Activated T-helper 9 cell treated with anti-CD3 and anti-CD28 coated beads, Interleukin-2, amount 50 U/mL, for 16 hours (primary cell): ENCODE data around the gene XRCC4.
A peak's percentile ranks its signal among the peaks of the same experiment; 100 is the strongest.
"Not testable (repeated sequence)": the region's sequence is repeated elsewhere in the genome, so short reads cannot be mapped to it uniquely, and the experiment has no call there.

Experiments
- DNase-seq: peaks from one replicate; pipeline ENCODE4 v3.0.0-alpha.2; 2020; ENCODE audit warnings: low read depth

The XRCC4 gene

DNA sequence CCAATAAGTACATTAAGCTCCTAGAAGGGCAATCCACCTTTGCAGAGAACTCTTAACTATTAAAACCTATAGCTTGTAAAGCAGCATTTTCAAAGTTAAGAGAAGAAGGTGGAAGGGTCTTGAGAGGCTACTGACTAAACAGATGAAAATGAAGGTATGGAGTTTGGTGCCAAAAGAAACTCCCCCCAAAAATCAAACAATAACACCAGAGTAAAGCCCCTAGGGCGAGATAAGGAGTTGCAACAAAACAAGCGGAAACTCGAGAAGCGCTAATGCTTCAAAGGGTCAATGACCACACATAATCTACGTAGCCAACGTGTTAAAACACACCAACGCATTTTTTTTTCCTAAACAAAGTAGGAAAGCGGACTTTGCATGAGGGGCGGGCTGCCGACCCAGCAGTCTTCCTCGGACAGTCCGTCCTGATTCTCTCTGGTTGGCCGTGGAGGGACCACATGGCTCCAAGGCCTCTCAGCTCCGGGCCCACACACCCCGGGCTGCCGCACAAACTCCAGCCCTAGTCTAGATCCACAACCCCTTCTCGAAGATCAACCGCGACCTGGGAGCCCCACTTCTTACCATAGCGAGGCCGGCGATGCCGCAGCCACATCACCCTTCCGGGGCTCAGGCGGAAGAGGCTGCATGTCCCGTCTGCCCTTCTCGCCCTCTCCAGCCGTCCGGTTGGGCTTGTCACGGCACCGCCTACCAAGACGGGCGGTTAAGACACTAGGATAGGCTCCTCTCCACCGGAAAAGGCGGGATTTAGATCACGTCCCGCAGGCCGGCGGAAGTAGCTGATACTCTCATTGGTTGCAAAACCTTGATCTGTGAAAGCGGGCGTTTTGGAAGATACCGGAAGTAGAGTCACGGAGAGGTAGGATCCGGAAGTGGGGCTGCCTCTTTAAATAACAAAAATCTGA, at the start of gene XRCC4, which contains the start of gene TMEM167A:
Gene XRCC4, plus strand, starts transcription at position 806 of the 920 bp plus-strand sequence. CDS start 27,373 bp downstream, outside the sequence.
Gene TMEM167A, minus strand, starts transcription at position 653 of the 920 bp plus-strand sequence. Its CDS starts 71 bp downstream, at position 582.
- DNase-seq, result peak; percentile 88

DNA sequence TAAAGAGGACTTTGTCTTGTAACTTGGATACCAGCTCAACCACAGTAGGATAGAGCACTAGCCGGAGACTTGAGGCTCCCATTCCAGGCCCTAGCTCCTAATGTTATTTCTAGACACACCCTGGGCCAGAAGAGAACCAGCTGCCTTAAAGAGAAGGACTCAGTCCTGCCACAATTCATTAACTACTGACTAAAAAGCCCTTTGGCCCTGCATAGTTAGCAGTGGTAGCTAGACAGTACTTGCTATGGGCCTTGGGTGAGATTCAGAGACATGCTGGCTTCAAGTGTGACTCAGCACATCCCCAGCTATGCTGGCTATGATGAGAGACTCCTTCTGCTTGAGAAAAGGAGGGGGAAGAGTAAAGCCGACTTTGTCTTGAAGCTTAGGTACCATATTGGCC, 47.4 kb upstream of the XRCC4 start:
- no peak for DNase-seq

DNA sequence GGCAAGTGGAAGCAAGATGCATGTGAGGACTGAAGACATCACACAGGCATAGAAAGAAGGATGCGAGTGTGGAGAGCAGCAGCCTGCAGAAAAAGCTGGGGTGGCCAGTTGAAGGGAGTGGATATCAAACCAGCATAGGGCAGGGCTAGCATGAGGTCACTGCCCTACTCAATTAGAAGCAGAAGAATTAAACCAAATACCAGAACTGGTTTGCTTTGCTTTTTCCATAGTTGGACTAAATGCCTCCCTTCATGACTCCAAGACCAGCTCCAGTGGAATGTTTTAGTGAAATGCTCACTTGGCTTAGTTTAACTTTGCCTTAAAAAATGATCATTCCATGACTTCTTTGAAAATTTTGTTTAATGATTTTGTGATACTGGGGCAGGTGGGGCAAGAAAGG, 46.0 kb upstream of the XRCC4 start:
- DNase-seq, result no peak

DNA sequence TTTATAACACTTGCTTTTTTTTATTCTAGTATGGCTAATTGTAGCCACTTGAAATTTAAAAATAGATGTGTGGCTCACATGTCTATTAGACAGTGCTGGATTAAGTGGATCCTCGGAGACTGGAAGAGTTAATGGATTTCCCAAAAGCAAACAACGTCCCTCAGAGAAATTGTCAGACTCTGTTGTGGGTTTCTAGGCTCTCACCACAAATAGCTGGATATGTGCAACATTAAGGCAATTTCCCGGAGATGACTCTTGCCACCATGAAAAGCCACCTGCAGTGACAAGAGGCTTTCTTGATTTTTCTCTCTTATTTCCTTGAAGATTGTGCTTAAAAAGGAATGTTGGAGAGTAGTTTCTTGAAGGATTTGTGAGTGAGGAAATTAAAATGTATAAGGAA, 43.3 kb upstream of the XRCC4 start:
- no peak for DNase-seq

DNA sequence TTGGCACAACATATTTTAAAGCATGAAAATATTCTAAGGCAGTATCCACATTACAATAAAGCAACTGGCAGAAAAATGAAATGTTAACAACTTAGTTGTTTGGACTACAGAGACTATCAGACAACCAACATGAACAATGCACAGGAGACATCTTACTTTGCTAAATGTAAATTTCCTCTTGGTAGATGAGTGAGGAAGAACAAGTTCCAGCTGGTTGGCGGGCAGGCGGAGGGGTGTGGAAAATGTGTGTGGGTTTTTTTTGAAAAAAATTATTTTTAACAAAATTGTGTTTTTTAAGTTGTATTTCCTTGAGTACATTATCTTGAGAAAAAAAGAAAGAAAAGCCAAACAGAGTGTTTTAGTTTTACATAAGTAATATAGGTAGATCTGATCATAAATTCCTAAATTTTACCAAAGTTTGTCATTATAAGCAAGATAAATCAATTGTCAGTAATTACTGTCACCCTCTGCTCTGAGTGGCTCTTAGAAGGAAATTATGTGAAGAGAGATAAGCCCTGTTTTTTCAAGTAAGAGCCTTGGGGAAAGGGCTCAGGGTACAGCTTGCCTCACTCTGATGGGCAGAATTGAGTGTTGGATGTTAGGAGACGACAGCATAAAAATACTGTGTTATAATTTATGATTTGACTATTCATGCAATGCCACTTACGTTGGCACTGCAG, 42.7 kb upstream of the XRCC4 start:
- DNase-seq, result no peak

DNA sequence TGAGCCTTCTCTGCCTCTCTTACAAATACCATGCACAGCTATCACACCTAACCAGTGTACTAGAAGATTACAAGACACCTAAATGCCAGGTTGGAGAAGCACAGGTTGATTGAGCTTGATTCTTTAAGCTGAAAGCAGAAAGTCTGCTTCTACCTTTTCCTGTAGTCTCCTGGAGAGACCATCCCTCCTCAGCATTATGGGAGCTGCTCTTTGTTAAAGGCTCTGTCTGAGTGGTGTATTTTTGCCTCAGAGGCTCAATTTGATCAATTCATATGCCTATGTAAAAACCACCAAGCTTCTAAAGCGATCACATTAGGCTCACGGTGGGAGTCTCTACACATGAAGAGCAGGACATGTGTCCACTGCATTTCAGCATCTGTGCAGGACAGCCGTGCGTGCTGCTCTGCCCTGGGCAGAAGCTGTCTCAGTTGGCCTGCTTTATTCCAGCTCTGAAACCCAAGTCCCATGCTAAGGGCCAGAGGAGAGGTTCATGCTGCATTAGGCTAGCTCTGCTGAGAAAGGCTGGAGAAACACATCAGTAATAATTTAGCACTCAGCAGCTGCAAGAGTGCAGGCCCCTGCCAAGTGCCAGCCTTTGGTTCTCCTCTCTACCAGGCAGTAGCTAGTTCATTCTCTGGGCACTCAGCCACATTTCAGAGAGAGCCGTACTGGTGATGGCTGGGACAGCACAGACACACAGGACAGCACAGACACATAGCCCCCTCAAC, 41.8 kb upstream of the XRCC4 start:
- DNase-seq, result no peak

DNA sequence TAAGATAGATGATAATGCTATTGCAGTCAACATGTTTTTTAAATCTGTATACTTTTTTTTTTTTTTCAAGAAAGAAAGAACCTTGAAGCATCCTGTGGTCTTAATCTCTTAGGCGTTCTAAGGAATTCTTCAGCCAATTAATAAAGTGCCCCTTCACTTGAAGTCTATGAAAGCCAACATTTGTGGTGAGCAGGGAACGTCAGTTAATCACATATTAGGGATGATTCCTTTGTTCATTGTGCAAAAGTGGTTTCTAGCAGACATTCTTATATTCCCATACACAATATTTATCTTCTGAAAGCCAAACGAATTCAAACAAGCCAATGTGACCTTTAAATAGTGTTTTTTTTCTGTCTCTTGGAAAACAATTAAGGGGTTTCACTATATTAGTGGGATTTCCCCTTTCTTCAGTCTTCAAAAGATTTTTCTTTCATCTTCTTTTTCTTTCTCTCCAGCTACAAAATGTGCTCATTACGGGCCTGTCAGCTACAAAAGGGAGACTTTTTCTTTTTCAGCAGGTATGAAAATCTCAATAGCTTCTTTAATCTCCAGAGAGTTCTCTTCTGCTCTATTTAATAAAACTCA, 40.3 kb upstream of the XRCC4 start:
- DNase-seq, result no peak

DNA sequence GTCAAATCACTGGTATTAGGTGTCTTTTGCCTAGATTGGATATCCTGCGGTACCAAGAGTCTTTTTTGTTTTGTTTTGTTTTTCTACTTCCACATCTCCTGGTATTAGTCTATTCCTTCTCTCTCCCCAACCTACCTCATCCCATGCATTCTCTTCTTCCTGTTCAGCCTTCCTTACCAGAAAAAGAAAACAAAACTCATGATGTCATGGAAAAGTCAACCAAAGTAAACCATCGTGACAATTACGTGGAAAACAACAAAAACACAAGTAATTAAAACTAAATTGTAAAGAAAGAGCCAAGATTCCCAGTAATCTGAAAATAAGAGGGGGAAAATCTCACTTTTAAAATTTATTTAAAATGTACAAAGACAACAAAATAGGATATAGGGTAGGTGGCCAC, 38.4 kb upstream of the XRCC4 start:
- DNase-seq, result no peak

DNA sequence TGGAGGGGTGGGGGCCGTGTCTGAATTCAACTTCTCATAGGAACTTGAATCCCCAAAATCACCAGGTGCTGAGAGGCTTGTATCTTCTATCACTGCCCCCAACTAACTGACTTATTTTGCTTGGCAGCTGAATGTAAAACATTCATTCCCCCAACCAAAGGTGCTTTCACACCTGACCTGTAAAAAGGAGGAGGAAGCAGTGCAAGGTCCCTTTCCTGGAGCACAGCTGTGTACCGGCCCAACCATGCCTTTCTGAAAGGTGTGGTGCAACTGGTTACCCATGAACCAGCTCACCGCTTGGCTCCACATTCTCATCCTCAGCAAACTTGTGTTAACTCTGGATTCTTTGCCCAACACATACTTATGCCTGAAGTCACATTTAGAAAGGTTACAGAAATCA, 34.8 kb upstream of the XRCC4 start:
- no peak for DNase-seq

DNA sequence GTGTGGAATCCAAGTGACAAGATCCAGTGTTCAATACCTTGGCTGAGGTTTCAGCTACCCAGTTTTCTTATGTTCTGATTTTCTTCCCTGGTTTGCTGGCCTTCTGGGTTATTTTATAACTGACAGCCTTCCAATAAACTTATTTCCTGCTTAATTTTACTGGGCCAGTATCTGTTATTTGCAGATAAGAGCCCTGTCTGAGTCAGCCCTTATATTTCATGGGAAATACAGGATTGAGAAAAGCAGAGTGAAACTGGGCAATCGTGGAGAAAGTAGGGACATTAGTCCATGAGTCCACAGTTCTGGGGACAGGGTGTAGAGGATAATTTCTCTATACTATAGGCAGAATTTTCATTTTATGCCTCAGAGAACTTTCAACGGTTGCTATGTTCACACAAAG, 32.4 kb upstream of the XRCC4 start:
- no peak for DNase-seq

DNA sequence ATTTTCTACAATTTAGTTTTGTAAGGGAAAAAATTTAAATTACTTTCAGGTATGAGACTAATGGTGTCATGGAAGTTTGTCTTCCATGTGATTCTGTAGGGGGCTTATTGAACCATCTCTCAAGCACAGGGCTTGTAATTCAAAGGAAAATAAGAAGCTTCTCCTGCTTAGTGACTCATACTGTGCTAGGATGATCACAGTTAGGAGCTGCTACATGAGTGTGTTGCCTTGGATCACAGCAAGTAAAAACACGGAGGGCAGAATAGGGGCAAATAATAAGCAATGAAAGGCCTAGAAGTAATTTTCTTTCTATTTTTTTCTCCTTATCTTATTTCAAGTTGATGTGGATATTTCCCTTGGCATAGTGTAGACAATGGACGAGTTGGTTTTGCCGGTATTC, 29.1 kb upstream of the XRCC4 start:
- DNase-seq, result no peak

DNA sequence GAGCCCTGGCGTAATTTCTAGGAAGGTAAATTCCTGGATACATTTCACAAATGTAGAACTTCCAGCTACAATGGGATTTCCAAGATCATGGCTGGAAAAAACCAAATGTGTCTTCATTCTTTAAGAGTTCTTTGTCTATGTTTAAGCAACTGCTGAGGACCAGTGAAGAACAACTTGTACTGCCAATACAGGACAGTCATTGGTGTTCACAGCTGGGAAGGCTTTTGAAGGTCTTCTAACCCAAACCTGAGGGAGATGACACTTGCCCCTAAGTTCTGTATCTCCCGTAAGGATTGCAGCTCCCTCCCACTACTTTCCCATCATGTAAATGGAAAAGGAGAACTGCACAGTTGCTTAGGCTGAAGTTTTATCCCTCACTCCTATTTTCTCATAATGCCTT, 28.5 kb upstream of the XRCC4 start:
- DNase-seq, result no peak

DNA sequence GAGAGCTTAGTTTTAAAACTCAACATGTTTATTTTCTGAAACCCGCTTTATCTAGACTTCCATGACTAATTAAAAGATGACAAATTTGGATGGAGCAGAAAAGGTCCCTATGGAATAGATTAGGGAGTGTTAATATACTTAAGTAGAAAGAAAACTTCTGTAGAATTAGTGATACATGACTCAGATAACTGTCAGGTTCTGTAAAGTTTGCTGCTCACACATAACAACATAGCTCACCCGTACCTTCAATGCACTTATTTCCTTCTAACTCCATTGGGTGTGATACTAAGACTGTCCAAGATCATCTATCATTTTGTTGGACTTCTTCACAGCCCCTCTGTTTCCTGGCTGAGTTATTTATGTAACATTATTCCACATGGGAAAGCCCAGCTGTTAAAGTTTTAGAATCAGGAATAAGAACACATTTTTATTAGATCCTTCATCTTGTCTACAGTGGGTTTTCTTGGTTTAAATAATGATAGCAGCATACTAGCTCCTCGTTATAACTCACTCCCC, 27.9 kb upstream of the XRCC4 start:
- DNase-seq, result no peak

DNA sequence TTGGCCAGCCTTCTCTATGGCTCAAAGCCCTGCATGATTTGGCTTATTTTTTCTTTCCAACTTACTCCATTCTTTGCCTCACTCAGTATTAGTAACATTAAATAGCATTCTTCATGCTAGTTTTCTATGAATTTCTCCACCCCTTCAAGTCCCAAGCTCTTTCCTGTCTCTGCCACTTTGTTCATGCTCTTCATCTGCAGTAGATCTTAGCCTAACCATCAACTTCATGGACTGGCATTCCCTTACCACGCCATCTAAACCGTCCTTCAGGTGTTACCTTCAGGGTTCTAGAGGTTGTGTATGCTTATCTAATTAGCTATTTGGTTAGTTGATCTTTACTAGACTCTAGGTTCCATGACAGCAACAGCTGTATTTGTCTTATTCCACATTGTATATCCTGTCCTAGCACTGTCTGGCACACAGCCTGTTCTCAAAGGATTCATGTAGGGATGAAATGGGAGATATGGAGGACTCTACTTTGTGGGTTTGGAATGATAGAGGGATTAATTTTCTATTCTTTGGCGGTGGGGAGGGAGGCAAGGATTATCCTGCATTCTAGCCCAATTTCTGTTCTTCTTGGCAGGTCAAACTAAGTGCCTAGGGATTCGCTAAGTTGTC, 26.5 kb upstream of the XRCC4 start:
- DNase-seq, result no peak

DNA sequence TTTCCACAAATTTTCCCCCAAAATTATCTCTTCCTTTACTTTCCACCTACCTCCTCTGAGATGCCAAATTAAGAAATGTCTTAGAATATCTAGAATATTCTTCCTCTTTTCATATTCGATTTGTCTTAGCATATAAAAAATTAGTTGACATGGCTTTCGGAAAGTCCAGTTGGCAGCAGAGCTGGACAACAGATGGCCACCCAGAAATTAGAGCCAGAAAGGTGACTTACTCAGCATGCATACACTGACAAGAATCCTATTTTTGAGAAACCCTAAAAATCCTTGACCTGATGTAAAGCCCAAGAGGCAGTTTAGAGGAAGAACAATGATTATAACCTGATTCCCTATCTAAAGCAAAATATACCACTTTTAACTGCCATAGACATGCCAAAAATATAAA, 22.2 kb upstream of the XRCC4 start:
- no peak for DNase-seq

DNA sequence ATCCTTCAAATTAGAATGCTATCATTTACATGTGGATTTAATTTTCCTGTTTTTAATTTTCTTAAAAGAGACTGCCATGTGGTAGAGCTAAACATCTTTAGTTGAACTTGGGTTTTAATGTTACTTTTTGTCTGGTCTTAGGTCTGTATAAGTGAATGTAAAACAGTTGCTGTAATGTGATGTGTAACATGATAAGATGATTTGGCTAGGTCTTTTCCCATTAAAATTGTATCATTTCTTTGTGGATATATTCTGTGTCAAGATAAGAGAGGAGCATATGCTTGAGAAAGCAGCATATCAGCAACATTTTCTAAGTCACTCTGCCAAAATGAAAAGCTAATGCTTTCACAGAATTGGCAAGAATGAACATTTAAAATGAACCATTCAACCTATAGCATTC, 18.6 kb upstream of the XRCC4 start:
- no peak for DNase-seq

DNA sequence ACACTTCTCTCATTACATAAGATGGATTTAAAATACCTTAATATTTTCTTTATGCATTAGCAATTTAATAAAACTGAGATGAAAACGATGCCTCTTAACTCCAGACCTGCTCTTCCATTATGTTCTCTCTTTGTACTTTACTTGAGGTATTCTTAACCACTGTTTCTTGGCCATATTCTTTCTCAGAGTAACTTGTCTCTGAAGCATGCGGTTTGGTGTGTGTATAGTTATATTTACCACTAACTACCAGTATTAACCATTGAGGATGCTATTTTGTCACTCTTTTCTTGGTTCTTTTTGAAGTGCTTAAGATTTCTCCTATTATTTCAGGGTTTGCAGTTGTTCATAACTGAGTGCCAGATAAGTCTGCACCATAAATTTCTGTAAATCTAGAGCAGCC, 18.0 kb upstream of the XRCC4 start:
- no peak for DNase-seq

DNA sequence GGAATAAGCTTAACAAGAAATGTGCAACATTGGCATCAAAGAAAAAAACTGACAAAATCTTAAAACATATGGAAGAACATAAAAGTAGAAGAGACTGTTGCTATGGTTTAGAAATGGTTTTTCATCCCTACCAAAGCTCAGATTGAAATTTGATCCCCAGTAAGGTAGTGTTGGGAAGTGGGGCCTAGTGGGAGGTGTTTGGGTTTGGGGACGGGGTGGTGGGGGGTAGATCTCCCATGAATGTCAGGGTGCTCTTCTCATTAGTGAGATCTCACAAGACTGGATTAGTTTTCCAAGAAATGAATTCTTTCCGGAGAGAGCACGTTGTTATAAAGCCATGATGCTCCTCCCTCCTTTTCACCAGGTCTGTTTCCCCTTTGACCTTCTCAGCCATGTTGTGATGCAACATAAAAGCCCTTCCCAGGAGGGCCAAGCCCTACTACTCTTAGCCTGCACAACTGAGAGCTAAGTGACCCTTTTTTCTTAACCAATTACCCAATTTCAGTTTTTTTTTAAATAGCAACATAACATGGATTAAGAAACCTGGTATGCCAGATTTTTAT, 10.7 kb upstream of the XRCC4 start:
- DNase-seq, result no peak

DNA sequence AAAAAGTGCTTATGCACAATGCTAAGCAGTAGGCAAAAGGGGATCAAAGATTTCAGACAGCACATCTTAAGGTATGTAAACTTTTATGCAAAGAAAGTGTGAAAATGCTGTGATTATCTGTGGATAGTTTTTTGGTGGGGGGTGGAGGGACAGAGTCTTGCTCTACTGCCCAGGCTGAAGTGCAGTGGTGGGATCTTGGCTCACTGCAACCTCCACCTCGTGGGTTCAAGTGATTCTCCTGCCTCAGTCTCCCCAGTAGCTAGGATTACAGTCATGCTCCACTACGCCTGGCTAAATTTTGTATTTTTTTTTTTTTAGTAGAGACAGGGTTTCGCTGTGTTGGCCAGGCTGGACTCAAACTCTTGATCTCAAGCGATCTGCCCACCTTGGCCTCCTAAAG, 10.0 kb upstream of the XRCC4 start:
- not testable (repeated sequence) for DNase-seq

DNA sequence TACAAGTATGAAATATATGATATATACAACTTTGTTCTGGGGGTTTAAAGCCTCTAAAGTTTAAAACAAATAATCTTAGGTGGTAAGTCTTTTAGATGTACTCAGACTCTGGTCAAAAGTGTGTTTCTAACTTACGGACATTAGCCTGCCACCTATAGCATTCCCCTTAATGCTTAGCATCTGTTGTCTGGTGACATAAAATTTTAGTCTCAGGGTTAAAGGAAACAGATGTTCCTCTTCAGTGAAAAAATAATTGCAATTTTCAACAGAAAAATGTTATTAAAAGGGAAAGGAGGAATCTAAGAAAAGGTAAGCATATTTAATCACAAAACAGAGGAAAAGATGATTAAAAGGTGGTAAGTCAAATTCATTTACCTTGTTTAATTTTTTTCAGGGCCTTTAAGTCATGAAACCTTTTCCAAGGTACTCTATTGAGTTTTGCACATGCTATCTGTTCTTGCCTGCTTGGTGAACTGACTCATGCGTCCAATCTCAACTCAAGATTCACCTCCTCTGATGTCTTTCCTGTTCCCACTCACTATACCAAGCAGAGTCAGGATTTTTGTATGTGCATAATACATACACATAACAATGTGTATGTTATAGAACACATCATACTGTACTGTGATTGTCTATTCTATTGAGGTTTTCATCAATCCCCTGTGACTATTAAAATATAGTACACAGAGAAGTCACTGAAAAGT, 8.1 kb upstream of the XRCC4 start:
- DNase-seq, result no peak
